NCI-H2029 (cell line): ENCODE results near the gene LINC00305.

Experiments
- DNase-seq: peaks from one replicate; lab custom pipeline; 2025; lab: John Stamatoyannopoulos, UW

LINC00305 gene

GRCh38 chr18:64148988-64149387, at the start of gene LINC00305:
Gene LINC00305 (minus strand): TSS chr18:64149088.
- no peak for DNase-seq

- DNase-seq, result no peak
Measured at GRCh38 chr18:64191069-64191468, 42.2 kb upstream of the LINC00305 start.

GRCh38 chr18:64185987-64186386, 37.1 kb upstream of the LINC00305 start:
- DNase-seq, result no peak

- no peak for DNase-seq
Measured at GRCh38 chr18:64183665-64184064, 34.8 kb upstream of the LINC00305 start.

DNA sequence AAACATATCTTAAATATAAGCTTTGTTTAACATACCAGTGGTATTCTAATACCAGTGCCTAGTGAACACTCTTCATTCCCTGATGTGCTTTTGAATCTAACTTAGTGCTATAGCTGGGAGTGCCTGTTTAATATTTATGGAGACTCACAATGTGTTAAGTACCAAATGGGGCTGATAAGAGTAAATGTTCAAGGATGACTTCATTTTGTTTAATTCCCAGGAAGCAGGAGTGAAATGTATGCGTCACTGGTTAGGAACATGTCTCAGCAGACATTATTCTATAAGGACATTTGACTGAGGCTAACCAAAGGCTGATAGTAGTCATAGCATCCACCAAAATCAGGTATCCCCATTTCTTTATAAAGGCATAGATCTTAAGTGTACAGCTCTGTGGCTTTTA, 31.7 kb upstream of the LINC00305 start:
- DNase-seq, result no peak

DNA sequence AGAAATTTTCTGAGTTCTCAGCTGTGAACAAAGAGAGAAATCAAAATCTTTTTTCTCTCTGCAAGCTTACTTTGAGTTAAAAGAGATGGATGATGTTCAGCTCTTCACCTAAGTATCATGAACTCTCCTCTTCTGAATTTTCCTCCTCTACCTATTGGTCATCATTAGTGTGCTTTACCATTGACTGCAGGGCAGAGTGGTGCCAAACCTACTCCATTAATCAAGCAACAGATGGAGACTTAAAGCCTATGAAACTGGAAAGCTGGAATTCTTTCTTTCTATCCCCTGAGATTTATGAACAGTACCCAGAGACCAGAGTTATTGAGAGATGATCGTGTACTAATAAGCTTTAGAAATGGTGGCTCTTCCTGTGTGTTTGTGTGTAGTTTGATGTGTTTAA, 31.3 kb upstream of the LINC00305 start:
- no peak for DNase-seq

DNA sequence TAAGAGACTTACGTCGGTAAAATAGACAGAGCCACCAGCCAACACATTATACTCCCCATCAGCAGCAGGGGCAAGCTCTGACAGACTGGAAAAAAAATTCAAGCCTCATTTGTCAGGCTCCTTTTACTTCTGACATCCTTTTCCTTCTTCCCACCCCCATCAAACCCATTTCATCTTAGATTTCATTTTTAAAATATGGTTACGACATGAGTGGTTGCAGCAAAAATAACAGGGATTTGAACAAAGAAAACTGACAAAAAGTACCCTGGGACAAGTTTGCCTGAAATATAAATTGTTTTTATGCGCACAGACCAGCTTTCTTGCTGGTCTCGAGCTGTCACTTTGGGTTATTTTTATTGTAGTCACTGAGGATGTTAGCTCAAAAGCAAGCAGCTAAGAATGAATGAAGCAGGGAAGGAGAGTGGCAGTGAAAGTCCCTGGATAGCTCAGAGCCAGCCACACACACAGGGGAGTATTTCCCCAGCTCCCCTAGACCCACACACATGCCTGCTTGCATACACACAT, 30.7 kb upstream of the LINC00305 start:
- no peak for DNase-seq

DNA sequence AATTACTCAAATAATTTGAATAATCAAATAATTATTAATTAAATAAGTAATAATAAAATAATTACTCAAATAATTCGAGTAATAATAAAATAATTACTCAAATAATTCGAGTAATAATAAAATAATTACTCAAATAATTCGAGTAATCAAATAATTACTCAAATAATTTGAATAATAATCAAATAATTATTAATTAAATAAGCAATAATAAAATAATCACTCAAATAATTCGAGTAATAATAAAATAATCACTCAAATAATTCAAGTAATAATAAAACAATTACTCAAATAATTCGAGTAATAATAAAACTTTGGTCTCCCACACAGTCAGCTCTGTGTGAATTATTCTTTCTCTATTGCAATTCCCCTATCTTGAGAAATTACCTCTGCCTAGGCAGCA, 30.0 kb upstream of the LINC00305 start:
- DNase-seq, result no peak

- no peak for DNase-seq
Measured at GRCh38 chr18:64175432-64175831, 26.5 kb upstream of the LINC00305 start.

DNA sequence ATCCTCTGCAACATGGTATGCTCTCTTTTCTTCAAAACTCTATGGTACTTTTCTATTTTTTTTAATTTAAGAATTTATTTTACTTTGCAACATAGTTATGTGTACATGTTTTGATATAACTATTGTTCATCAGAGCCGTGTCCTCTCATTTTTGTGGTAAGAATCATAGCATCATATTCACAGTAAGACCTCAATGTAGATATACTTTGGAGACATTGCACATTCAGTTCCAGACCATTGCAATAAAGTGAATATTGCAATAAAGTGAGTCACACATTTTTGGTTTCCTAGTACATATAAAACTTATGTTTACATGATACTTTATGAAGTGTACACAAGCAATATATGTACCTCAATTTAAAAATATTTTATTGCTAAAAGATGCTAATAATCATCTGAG, 22.7 kb upstream of the LINC00305 start:
- no peak for DNase-seq

- no peak for DNase-seq
Measured at GRCh38 chr18:64167408-64167925, 18.6 kb upstream of the LINC00305 start.

- DNase-seq, result no peak
Measured at GRCh38 chr18:64165906-64166305, 17.0 kb upstream of the LINC00305 start.

DNA sequence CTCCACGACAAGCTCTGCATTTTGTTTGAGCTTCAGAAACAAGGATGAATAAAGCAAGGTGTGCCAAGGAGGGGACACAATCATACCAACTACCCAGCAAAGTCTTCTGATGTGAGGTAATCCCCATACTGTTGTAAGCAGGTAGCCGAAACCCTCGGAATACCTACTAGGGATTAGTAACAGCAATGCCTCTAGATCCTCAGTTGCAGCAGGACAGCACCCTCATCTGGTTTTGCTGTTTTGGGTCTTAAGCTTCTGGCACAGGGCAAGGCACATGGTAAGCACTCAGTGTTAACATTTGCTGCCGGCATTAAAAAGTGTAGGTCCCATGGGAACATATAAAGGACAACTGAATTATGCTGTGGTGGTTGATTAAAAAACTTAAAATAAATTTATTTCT, 16.0 kb upstream of the LINC00305 start:
- DNase-seq, result no peak

DNA sequence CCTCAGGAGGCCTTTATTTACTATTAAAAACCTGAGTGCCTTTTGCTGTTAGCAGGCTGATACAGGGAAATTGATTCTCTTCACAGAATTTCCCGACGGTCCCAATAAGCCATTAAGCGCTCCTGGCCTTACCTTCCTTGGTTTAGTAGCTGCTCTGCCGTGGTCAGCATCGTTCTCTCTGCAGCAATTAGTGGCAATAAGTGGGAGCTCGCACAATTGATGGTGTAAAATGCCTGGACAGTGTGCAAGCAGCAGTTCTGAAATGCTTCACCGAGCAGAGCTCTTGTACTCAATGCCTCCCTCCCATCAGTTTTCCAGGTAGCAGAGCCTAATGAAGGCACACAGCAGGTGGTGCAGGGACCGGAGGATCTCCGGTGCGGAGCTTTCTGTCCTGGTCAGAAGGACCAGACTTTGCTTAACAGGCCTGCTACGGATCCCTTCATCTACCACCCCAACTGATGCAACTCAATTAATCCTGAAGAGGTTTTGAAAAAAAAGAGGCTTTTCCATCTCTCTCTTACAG, 1.1 kb upstream of the LINC00305 start:
- DNase-seq, result no peak

DNA sequence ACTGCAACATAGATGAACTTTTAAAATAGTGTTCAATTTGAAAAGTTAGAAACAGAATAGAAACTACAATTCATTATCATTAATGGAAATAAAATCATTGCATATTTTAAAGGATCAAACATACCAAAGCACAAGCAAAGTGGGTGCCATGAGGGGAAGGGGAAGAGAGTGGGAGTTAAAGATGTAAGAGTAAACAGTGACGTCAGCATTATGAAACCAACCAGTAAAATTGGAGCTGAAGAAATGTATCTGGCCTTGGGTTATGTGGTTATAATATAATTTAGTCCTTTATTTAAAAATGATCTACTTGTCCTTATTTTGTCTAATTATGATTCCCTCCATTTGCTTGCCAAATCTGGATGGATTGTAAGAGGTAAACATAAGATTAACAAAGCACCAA, 6.0 kb downstream of the LINC00305 start:
- no peak for DNase-seq

- DNase-seq, result no peak
Measured at GRCh38 chr18:64137914-64138313, 11.0 kb downstream of the LINC00305 start.

GRCh38 chr18:64134044-64134747, 14.7 kb downstream of the LINC00305 start:
- DNase-seq, result no peak

DNA sequence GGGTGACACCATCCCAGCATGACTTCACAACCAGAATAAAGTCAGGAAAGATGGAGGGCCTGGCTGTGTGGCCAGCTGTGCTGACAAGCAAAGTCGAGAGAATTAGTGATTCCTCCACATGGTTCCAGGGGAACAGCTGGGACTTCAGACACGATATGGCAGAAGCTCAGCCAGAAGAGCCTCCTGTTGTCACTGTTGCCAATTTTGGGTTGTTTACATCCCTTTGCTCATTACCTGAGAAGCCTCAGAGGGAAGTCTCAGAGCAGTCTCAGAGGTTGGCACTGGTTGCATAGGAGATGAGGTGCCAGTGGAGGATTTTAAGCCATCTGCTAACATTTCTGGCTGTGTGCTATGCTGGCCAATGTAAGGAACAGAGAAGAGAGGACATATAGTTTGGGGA, 16.0 kb downstream of the LINC00305 start:
- DNase-seq, result no peak

GRCh38 chr18:64131314-64131713, 17.6 kb downstream of the LINC00305 start:
- no peak for DNase-seq

DNA sequence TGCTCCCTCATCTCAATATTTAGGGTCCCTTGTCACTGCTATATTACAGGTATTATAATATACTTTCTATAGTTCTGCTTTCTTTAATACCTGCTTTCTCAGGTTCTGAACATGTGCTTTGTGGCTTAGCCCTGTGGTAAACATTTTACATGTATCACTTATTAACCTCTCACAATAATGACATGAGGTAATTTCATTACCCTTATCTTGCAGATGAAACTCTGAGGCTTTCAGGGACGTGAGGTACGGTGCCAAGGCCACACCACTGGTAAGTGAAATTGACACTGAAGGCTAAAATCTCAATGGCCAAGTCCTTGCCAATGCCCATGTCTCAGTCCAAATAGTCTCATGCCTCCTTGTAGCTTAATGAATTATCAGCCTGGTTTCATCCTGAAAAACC, 21.7 kb downstream of the LINC00305 start:
- DNase-seq, result no peak

DNA sequence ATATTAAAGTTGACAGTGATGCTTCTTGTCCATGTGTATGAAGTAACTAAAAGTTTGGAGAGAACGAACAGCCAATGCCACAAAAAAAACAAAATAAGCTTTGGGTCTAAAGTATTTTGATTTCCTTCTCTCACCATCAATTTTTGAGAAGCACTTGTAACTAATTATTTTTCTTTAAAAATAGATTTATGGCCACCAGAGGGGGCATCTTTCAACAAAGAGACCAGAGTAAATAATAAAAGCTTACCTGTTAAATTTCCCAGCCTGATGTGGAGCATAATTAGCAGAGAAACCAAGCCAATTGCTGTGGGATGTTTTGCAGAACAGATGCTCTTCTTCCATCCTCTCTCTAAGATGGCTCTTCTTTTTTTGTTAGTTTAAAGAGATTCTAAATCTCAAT, 29.0 kb downstream of the LINC00305 start:
- DNase-seq, result no peak

- DNase-seq, result no peak
Measured at GRCh38 chr18:64118406-64118805, 30.5 kb downstream of the LINC00305 start.

- no peak for DNase-seq
Measured at GRCh38 chr18:64116571-64117175, 32.2 kb downstream of the LINC00305 start.
